ENCODE data around the gene CLRN1.

- TF ChIP-seq, protein P1, sequence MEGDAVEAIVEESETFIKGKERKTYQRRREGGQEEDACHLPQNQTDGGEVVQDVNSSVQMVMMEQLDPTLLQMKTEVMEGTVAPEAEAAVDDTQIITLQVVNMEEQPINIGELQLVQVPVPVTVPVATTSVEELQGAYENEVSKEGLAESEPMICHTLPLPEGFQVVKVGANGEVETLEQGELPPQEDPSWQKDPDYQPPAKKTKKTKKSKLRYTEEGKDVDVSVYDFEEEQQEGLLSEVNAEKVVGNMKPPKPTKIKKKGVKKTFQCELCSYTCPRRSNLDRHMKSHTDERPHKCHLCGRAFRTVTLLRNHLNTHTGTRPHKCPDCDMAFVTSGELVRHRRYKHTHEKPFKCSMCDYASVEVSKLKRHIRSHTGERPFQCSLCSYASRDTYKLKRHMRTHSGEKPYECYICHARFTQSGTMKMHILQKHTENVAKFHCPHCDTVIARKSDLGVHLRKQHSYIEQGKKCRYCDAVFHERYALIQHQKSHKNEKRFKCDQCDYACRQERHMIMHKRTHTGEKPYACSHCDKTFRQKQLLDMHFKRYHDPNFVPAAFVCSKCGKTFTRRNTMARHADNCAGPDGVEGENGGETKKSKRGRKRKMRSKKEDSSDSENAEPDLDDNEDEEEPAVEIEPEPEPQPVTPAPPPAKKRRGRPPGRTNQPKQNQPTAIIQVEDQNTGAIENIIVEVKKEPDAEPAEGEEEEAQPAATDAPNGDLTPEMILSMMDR (IDR thresholded peaks at IDR 0.05; ENCODE audit: poor library complexity, severe bottlenecking) = no peak
- no peak for TF ChIP-seq EP300 (conservative IDR thresholded peaks at IDR 0.05; ENCODE audit: poor library complexity, severe bottlenecking)
- TF ChIP-seq POLR2AphosphoS5 (IDR thresholded peaks at IDR 0.05) = no peak
Observed at GRCh38 chr3:150996731-150997130, 24.2 kb upstream of the CLRN1 start.

Data from neural cell (in vitro differentiated cells).